Right lobe of liver (tissue), 6 donors: Measurements from ENCODE around the gene TRIO. TPM values are rescaled to one million over a fixed set of nuclear protein-coding genes. Genes with fewer than 3 reads are reported as not detected.

Experiments used
- ATAC-seq, 4 donors: fragments of 200-7000 bp; cut with Tn5 transposase; one replicate each; pipeline ENCODE4 v1.9.1; 2020; ENCODE audit warnings: mild to moderate bottlenecking in 4 of 4, moderate library complexity in 4 of 4
- DNase-seq, 3 donors: peaks; one replicate each; pipeline ENCODE4 v3.0.0-alpha.2; 2020
- H3K27ac ChIP-seq, 3 donors: fragments of 200-600 bp; one replicate each; pipeline ENCODE4 v1.8.0; 2022
- H3K27me3 ChIP-seq, 2 donors: fragments of 200-600 bp; one replicate each; pipeline ENCODE4 v1.8.0; 2022
- H3K36me3 ChIP-seq, 4 donors: fragments of 200-600 bp; sonication (generic) in 1 of 4; one replicate each; pipeline versions ENCODE4 v1.5.1 to v1.8.0; 2017 to 2022; ENCODE audit warnings: control low read depth in 1 of 4
- H3K4me1 ChIP-seq, 4 donors: fragments of 200-600 bp; sonication (generic) in 1 of 4; one replicate each; pipeline versions ENCODE4 v1.5.1 to v1.8.0; 2017 to 2022; ENCODE audit warnings: control low read depth in 1 of 4
- H3K4me3 ChIP-seq, 3 donors: fragments of 200-600 bp; one replicate each; pipeline ENCODE4 v1.8.0; 2022
- H3K9me3 ChIP-seq, 4 donors: fragments of 200-600 bp; sonication (generic) in 1 of 4; one replicate each; pipeline versions ENCODE4 v1.5.1 to v1.8.0; 2017 to 2022; ENCODE audit warnings: control low read depth in 1 of 4
- CTCF ChIP-seq, 4 donors: fragments of 200-600 bp in 3 of 4; fragments of 450-650 bp in 1 of 4; IDR thresholded peaks; one replicate each; pipeline versions ENCODE4 v1.5.1 to v1.8.0; 2016 to 2022; ENCODE audit warnings: antibody characterized with exemption in 4 of 4, mild to moderate bottlenecking in 2 of 4
- POLR2A ChIP-seq: fragments of 450-650 bp; IDR thresholded peaks from one replicate; pipeline ENCODE4 v1.6.1; 2017; ENCODE audit warnings: antibody characterized with exemption, mild to moderate bottlenecking
- WGBS: methylation state at CpG from one replicate; pipeline ENCODE4 v1.1.6; 2018; ENCODE audit warnings: low coverage, low lambda C conversion rate; ENCODE audit not compliant: insufficient coverage; ENCODE audit errors: missing lambda C conversion rate; 5-methylcytosine and 5-hydroxymethylcytosine counted together
- intact Hi-C, 2 donors: fragments of 100-400 bp; cut with DNase I; formaldehyde crosslinking; loops; one replicate each; pipeline versions ENCODE4 v1.11.2 to v1.14.1; 2022
- total RNA-seq, 6 experiments: library from RNA; depleted of rRNA in 2 of 6; stranded (reverse); fragments of >200 nt in 2 of 6; fragmentation: NEBNext Ultra II Directional in 3 of 6; extraction: Animal tissue kit (Norgen Biotek cat#: 25700) in 3 of 6; gene quantifications; one replicate each; pipeline versions ENCODE4 v1.1.0 to v1.2.4, GENCODE V29; 2016 to 2023
- donor health status: DM: no; HTN: yes; CAD: no.
- donor health status: DM: no; HTN: no; CAD: no.
- donor health status: DM: no; HTN: no; CAD: no.
- donor health status: DM: no; HTN: yes; CAD: no.
- donor health status: DM: no; HTN: yes; CAD: no.

TRIO gene
- total RNA-seq, 6 experiments from 2014 or later: 34.7 to 63.5 (median 50.2) TPM

- Histone ChIP-seq H3K27me3 (no peaks in the 10 kb centered on the region), H3K4me1 (no peaks in the 10 kb centered on the region), H3K4me3 (no peak overlapping the region), H3K9me3 (no peaks in the 10 kb centered on the region), H3K36me3 (peaks cover 0 to 6% (median 2%) of the 10 kb centered on the region in 4 donors), H3K27ac (no peak overlapping the region)
- DNase-seq (no peak), ATAC-seq (no peak)
- intact Hi-C loops: no loop called here
- TF ChIP-seq CTCF (IDR thresholded peaks at IDR 0.05): no peak
- TF ChIP-seq POLR2A: no peak
- WGBS: 73% methylated on average over 11 of the region's 11 CpGs
Measured at GRCh38 chr5:14509556-14509955, 366.4 kb downstream of the TRIO start.

DNA sequence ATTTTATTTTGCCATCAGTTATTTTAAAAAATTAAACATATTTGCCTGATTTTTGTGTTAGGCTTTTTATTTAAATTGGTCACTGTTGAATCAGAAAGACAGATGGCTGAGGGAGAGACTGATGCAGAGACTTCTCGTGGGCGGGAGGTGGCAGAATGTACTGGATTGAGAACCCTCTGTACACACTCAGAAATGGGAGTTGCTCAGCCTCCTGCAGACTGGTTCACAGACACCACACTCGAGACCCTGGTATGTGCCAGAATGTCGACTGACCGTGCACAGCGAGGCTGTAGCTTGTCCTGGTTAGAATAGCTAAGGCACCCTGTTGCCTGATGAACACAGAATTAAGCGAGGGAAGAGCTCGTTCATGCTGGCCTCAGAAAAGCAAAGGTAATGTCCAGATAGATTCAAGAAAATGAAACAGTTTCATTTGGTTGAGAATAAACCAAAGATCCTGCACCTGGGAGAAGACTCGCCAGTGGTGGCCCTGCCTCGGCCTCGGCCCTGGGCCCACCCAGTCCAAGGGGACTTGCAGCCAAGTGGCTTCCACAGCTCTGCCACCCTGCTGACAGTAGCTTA lies 367.1 kb downstream of the TRIO start:
- DNase-seq: no peak
- Histone ChIP-seq H3K4me3 (no peak overlapping the region), H3K27ac (no peak overlapping the region), H3K27me3 (no peaks in the 10 kb centered on the region), H3K9me3 (no peaks in the 10 kb centered on the region), H3K36me3 (peaks cover 0 to 6% (median 2%) of the 10 kb centered on the region in 4 donors), H3K4me1 (no peaks in the 10 kb centered on the region)
- intact Hi-C loops: no loop called here
- TF ChIP-seq POLR2A (no peak), CTCF (IDR thresholded peaks at IDR 0.05) (no peak)
- WGBS: 89% methylated on average over 8 of the region's 11 CpGs
- peak in 1 of 4 donors; percentile 14 for ATAC-seq

GRCh38 chr5:14510880-14511279 lies 367.7 kb downstream of the TRIO start:
- TF ChIP-seq CTCF (IDR thresholded peaks at IDR 0.05) (no peak), POLR2A (no peak)
- 88% methylated on average over 5 of the region's 6 CpGs for WGBS
- Histone ChIP-seq H3K4me3 (no peak overlapping the region), H3K27ac (no peak overlapping the region), H3K4me1 (no peaks in the 10 kb centered on the region), H3K9me3 (no peaks in the 10 kb centered on the region), H3K27me3 (no peaks in the 10 kb centered on the region), H3K36me3 (peaks cover 0 to 6% (median 2%) of the 10 kb centered on the region in 4 donors)
- ATAC-seq (no peak), DNase-seq (no peak)
- intact Hi-C loops: no loop called here

DNA sequence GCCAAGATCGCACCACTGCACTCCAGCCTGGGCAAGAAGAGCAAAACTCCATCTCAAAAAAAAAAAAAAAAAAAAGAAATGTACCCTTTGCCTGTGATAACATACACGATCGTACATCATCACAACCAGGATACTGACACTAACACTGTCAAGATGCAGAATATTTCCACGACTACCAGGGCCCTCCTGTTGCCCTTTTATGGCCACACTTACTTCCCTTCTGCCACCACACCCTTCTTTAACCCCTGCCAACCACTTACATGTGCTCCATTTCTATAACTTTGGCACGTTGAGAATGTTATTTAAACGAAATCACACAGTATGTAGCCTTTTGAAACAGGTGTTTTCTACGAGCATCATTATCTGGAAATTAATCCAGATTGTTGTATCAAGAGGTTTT lies 369.4 kb downstream of the TRIO start:
- Histone ChIP-seq H3K27me3 (no peaks in the 10 kb centered on the region), H3K9me3 (no peaks in the 10 kb centered on the region), H3K36me3 (peaks cover 0 to 4% (median 2%) of the 10 kb centered on the region in 4 donors), H3K4me1 (no peaks in the 10 kb centered on the region), H3K27ac (no peak overlapping the region), H3K4me3 (no peak overlapping the region)
- TF ChIP-seq POLR2A (no peak), CTCF (IDR thresholded peaks at IDR 0.05) (no peak)
- DNase-seq (no peak), ATAC-seq (no peak)
- intact Hi-C loops: no loop called here
- 54% methylated on average over 5 of the region's 7 CpGs for WGBS

- TF ChIP-seq CTCF (IDR thresholded peaks at IDR 0.05) (no peak), POLR2A (no peak)
- no peak overlapping the region for H3K27ac ChIP-seq
- H3K36me3 ChIP-seq: peaks cover 0 to under 1% (median 0%) of the 10 kb centered on the region in 4 donors
- H3K27me3 ChIP-seq: no peaks in the 10 kb centered on the region
- 67% methylated on average over 12 of the region's 12 CpGs for WGBS
- no peaks in the 10 kb centered on the region for H3K4me1 ChIP-seq
- intact Hi-C loops: no loop called here
- H3K4me3 ChIP-seq: no peak overlapping the region
- H3K9me3 ChIP-seq: no peaks in the 10 kb centered on the region
- DNase-seq: no peak
- ATAC-seq: no peak
Measured at GRCh38 chr5:14513266-14513665, 370.1 kb downstream of the TRIO start.
